CD4-positive, alpha-beta T cell treated with Interleukin-10 for 1 hour (primary cell): ENCODE data around the gene PRRC1.
"Not testable (repeated sequence)": the region's sequence is repeated elsewhere in the genome, so short reads cannot be mapped to it uniquely, and the experiment has no call there.

Source experiments
- DNase-seq: peaks from one replicate; pipeline ENCODE4 v3.0.0-alpha.2; 2020

Gene PRRC1

DNA sequence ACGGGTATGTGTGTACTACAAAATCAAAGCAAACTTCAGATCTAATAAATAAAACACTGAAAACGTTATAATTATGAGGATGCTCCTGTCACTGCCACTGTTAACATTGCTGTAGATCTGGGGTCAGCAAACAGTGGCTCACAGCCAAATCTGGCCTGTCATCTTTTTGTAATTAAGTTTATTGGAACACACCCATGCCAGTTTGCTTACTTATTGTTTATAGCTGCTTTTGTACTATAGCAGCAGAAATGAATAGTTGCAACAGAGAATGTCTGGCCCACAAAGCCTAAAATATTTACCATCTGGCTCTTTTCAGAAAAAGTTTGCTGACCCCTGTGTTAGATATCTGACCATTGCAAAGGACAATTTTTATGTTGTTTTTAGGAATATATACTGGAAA is 32.1 kb downstream of the PRRC1 start:
- DNase-seq = no peak

DNA sequence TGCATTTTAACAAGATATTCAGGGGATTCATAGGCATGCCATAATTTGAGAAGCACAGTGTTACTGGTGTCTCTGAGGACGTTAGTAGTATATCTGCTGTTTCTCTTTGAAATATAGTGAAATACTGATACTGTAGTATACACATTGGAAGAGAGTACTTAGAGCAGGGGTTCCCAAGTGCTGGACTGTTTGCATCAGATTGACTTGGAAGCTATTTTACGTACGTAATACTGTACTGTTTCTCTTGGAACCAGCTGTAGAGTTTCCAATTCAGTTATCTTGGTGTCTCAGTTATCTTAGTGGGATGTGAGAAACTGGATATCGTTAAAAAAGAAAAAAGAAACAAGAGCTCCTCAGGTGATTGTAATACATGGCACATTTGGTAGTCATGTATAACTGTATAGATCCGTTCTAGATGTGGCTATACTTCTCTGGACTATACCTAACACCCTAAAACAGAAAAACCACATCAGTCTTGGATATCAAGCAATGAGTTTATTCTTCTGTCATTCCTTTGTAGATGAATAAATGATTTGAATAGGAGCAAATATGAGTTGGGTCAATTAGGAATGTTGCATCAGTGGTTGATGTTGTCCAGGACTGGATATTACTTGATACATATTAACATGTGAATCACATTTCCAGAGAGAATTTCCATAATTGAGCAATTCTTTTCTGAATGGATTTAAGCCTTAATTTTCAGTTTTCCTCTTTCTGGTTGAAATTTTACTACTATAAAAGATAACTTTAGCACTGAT is 33.4 kb downstream of the PRRC1 start:
- no peak for DNase-seq

DNA sequence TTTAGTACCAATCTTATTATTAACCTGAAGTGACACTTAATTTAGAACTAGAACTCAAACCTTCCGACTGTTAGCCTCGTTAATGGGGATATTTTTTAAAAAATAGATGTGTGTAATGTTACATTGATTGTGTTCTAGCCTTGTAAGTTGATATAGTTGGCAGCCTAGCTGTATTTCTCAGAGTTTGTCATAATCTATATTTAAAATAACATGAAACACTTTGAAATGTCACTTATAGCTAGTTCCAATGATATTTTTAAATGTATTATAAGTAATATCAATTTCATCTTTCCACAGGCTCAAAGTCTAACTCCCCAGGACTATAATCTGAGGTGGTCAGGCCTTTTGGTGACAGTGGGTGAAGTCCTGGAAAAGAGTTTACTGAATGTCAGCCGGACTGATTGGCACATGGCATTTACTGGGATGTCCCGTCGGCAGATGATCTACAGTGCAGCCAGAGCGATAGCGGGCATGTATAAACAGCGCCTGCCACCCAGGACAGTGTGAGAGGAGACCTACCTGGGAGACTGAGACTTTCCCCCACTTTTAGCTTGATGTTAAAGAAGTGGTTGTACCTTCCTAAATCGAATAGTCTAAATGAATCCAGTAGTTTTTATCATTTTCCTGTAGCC is 34.1 kb downstream of the PRRC1 start:
- no peak for DNase-seq

DNA sequence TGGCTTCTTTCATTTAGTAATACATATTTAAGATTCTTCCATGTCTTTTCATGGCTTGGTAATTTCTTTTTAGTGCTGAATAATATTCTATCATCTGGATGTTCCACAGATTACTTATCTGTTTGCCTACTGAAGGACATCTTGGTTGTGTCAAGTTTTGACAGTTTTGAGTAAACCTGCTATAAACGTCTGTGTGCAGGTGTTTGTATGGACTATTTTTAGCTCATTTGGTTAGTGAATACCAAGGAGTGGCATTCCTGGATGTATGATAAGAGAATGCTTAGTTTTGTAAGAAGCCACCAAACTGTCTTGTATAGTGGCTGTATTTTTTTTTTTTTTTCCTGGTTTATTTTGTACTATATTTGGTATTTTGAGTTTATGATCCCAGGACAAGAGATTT is 38.4 kb downstream of the PRRC1 start:
- no peak for DNase-seq

DNA sequence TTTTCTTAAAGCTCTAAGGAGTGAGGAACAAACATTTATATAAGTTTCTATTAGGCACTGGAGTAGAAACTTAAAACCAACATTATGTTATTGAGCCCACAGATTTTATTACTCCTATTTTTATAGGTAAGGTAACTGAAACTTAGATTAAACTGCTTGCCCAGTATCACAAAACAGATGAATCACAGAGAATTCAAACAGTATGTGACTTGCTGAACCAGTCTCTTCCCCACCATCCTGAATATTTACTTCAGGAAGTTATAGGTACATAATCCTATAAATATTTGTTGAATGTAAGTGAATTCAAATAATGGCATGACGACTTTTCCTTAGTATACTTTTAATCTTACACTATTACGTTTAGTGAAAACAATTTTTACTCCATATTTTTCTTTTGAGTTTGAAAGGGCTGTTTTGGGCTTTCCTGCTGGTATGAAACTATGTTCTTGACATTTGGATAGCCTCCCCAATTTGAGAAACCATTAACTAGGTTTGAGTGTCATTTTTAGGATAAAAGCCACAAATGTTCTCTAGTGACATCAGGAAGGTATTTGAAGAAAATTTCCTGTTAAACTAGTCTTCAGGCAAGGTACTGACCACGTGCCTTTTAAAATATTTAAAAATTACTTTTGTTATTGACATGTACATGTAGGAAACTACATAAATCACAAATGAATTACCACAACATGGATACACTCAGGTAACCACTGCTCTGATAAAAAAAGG is 39.3 kb downstream of the PRRC1 start:
- DNase-seq = no peak

DNA sequence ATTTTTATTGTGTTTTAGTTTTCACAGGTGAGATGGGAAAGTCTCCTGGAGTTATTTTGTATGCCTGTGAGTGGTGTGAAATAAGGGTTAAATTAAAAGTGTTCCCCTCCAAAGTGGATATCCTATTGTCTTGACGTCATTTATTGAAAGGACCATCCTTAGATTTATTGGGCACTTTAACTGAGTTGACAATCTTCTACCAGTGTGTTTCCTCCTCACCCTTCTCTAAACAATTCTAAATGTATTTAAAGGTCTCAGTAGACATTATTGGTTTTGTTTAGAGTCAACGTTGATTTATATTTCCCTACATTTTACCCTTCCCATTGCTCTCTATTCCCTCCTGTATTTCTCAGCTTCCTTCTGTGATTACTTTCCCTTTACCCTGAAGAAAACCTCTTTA is 40.8 kb downstream of the PRRC1 start:
- no peak for DNase-seq

DNA sequence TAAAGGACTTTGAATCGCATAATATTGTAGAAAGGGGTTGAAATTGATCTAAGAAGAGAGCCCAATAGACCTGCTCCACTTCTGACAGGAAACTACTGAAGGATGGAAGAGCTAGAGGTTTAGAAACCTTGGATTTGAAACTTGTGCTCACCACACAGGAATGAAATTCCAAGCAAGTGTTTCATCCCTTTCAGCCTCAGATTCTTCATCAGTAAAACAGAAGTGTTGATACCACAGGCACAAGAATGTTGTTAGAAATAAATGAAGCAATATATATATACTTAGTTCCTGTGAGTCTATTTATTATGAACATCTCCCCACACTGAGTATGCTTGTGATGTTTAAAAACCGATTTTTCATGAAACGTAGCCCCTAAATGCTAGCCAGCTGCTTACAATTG is 43.8 kb downstream of the PRRC1 start:
- DNase-seq = no peak

DNA sequence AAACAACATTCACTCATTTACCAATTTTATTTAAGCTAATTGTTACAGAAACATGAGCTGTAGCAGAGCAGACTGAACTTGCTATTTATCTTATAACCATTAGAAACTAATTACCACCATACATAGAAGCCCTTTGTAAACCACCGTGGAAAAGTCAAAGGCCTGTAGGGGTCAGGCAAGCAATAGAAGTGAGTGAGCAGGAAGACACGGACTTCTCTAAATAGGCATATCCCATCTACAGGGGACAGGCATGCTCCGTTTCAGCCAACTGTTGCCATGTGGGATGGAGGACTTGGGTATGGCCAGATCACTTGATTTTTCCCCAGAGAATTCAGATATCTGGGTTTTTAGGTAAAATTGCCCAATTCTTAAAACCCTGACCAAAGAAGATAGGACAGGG is 44.8 kb downstream of the PRRC1 start:
- DNase-seq = no peak

DNA sequence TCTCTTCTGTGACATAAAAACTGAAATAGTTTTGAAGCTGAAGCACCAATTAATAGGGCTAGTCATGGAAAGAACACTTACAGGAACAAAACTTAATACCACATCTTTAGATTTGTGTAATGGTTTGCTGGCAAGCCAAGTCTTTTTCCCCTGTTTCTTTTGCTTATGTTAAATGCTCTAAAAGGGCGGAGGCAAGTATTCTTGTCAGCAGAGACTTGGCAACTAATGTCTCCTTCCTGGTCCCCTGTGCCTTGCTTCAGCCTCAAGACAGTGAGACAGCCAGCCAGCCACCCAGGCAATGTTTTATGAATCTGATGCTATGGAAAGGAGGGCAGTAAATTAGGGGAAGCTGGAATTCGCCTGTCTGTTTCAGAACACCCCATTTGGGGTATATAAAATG is 45.7 kb downstream of the PRRC1 start:
- no peak for DNase-seq

DNA sequence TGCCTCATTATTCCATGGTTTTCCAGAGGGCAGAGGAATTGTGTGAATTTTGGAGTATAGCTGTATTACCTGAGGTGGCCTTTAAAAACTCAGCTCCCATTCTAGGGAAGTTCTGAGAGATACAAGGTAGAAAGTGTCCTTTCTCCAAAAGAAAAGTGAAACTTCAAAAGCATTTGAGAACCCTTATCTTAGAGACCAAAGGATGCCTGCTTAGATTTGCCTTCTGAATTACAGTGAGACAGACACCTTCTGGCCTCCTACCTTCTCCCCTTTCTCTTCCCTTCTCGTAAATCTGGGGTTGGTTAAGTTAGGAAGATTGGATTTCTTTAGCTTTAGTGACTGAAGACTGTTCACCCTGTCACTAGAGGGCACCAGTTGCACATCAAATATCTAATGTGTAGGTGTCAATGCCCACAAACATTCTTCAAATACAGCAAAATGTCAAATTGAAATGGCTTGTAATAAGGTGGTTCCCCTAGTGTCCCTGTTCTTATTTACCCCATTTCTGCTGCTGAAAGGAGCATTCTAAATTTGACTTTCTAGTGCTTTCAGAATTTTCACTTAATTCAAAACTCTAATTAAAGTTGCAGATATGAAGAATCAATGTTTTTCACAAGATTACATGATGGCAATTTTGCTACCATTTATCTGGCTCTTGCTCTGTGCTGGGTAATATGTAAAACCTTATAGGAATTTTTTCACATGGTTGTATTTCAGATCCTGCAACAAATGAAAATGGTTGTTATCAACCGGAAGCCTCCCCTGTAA is 46.7 kb downstream of the PRRC1 start:
- DNase-seq = peak; percentile 68

DNA sequence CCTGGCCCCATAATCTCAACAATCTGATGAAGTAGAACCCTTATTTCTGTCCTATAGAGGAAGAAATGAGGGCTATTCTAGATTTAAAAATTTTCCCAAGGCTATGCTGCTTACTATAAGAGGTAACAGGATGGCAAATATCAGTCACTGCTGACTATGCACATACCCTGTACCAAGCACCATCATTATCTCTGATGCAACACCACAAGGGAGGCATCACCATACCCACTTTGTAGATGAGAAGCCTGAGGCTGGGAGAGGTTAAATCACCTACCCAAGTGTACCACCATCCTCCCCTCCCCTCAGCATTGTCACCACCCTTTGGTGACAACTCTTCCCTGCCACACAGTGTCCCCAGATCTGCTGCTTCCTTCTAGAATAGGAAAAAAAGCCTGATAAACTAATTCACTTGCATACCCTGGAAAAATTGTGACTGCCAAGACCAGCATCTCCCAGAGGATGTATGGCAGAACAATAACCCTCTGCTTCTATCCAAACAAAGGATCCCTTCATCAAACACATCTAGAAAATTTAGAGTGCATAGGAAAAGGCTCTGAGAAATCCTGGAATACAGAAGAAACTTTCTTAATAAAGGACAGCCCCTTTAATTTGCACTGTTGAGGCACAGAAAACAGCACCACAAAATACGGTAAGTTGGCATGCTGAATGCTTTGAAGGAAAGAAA is 48.3 kb downstream of the PRRC1 start:
- no peak for DNase-seq

DNA sequence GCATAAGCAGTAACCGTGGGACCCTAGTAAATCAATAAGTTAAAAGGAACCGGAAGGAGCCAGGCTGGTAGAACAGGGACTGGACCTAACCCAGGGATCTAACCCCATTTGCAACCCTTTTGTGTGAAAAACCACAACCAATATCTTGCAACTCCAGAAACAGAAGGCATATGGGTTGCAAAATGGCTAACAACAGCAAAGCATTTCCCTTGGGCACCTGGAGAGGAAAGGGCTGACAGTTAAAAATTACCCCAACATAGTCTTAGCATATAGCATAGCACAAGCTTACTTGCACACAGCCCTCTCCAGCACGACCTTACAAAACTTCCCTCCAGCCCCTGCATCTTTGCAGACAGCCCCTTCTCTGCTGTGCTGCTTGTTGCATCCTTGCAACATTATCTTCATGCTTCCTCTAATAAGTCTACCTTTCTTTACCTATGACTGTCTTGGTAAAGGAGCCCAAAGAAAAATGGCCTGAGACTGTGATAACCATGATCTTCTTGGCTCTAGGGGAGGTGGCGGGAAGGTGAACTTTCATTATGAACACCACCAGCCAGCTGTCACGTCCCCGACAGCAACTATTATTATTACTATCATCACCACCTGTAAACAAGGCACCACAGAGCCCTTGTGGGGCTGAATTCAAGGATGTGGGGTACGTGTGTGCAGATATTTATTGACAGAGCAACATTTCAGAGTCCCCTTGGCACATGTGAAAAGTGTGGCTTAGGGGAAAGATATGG is 49.8 kb downstream of the PRRC1 start:
- no peak for DNase-seq

DNA sequence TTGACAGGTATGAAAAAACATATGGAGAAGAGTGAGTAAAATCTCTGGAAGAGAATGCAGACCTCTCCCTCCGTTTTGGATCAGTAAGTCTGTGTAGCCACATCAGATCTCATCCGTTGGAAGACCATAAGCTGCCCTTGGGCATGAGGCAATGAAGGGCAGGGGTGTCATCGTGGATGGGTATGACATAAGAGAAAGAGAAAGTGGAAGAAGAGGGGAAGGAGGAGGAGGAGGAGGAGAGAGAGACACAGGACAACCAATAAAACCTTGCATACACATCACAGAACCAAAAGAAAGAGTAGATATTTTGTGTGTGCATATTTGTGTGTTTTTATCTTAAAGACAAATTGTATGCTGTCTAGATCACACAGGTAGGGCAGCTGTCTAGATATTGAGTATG is 50.7 kb downstream of the PRRC1 start:
- DNase-seq = no peak

DNA sequence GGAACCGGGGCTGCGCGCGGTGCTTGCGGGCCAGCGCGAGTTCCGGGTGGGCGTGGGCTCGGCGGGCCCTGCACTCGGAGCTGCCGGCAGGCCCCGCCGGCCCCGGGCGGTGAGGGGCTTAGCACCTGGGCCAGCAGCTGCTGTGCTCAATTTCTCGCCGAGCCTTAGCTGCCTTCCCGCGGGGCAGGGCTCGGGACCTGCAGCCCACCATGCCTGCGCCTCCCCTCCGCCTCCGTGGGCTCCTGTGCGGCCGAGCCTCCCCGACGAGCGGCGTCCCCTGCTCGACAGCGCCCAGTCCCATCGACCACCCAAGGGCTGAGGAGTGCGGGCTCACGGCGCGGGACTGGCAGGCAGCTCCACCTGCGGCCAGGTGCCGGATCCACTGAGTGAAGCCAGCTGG is 52.0 kb downstream of the PRRC1 start:
- DNase-seq = not testable (repeated sequence)

DNA sequence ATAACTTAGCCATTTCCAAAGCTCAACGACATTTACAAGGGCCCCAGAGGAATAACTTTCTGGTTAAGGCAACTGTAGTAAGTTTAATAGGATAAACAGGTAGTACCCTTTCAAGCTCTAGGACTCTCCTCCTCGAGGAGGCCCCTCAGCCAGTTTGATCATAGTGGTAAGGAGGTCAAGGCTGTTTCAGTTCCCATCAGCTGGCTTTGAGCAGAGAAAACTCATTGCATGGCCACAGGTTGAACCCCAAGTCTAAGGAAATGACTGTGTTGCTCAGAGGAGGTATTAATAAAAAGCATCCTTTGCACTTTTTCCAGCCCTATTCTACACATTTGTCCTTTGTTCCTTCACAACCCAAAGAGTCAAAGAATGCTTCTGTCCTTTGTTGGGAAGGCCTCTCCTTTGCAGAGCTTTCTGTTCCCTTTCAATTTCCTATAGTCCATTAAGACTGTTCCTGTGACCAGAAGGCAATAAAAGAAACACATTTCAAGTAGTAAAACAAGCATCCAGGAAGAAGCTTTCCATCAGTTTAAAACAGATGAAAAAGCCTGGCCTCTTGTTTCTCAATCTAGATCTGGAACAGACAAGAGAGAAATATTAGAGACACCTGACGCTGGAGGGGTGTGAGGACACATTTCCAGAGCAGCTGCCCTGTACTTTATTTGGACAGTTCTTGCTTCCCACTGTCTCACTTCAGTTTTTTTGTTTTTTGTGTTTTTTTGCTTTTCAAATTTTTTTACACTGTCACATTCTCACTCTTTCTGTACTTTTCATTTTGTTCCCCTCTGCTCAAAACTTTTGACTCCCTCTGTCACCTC is 54.1 kb downstream of the PRRC1 start:
- DNase-seq = no peak

DNA sequence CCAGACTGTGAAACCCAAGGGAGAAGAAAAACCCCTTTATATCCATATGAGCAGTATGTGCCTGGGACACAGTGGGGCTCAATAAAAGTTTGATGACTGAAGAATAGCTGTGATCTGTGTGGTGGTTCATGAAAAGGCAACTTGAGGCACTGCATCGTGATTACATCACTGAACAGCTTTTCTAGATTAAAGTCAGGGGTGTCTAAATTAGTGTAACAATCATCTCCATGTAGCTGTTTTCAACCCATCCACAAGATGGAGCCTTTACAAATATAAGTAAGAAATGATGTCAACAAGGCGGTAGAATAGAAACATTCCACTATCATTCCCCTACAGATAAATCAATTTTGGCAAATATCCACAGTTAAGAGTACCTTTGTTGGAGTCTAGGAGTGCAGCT is 55.5 kb downstream of the PRRC1 start:
- no peak for DNase-seq

DNA sequence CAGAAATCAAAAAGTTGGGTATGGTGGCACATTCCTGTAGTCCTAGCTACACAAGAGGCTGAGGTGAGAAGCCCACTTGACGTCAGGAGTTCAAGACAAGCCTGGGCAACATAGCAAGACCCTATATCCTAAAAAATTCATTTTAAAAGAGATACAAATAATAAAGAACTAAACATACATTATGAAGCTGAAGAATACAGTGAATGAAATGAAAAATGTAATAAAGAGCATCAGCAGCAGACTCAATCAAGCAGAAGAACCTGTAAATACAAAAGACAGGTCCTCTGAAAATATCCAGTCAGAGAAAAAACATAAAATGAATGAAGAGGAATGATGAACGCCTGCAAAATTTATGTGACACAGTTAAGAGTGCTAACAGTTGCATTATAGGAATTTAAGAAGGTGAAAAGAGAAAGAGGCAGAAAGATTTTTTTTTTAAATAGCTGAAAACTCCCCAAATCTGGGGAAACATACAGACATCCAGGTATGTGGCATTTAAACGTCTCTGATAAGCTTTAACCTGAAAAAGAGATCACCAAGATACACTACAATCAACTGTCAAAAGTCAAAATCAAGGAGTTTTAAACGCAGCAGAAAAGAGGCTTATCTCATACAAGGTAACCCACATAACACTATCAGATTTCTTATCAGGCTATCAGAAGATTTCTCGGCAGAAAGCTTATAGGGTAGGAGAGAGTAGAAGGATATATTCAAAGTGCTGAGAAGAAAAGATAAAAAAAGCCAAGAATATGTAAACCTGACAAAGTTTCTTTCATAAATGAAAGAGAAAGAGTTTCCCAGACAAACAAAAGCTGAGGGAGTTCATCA is 57.6 kb downstream of the PRRC1 start:
- DNase-seq = no peak

DNA sequence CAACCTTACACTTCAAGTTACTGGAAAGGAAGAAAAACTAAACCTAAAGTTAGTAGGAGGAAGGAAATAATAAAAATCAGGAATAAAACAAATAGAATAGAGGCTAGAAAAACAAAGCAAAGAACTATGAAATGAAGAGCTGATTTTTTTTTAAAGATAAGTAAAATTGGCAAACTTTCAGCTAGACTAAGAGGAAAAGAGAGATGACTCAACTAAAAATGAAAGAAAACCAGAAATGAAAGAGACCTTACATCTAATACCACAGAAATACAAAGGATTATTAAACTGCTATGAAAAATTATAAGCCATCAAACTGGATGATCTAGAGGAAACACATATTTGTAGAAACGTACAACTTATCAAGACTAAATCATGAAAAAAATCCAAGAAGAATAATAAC is 60.0 kb downstream of the PRRC1 start:
- no peak for DNase-seq

DNA sequence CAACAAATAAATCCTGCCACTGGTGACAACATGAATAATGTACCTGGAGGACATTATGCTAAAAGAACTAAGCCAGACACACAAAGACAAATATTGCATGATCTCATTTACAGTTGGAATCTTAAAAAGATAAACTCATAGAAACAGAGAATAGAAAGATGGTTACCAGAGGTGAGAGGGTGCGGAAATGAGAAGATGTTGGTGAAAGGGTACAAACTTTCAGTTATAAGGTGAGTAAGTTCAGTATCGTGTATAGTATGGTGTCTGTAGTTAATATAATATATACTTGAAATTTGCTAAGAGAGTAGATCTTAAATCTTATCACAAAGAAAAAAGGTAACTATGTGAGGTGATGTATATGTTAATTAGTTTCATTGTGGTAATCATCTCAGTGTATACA is 63.3 kb downstream of the PRRC1 start:
- no peak for DNase-seq

DNA sequence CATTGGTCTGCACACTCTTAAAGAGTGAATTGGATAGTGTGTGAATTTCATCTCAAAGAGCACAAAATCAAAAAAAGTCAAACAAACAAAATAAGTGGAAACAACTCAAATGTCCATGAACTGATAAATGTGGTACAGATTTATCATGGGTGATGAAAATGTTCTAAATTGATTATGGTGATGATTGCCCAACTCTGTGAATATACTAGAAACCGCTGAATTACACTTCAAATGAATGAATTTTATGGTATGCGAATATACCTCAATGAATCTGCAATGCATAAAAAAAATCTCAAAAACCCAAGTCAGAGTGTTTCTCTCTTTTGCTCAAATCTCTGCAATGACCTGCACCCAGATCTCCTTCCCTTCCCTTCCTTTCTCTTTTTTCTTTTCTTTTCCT is 64.0 kb downstream of the PRRC1 start:
- no peak for DNase-seq
